H1 (cell line): ENCODE data around the gene LRRC4C. TPM values are rescaled to one million over a fixed set of nuclear protein-coding genes. Genes with fewer than 3 reads are reported as not detected.

ENCODE experiments used
- CBX8 ChIP-seq: fragments of 300-800, 300-1000 bp; sonication (generic); IDR thresholded peaks from 2 replicates; pipeline ENCODE4 v1.7.1; 2016; ENCODE audit warnings: low read depth, low read length, borderline replicate concordance
- CHD7 ChIP-seq: fragments of 300-600 bp; sonication (generic); IDR thresholded peaks from 2 replicates; pipeline ENCODE4 v1.7.1; 2012; ENCODE audit warnings: low read length, moderate library complexity, mild to moderate bottlenecking, inconsistent platforms; ENCODE audit not compliant: insufficient replicate concordance
- JUN ChIP-seq: IDR thresholded peaks from 2 replicates; pipeline ENCODE4 v1.6.1; 2011; ENCODE audit warnings: low read depth, mild to moderate bottlenecking, improper control_type of control experiment, low read length
- KDM1A ChIP-seq: fragments of 200-600, 300-600 bp; sonication (generic); IDR thresholded peaks from 2 replicates; pipeline ENCODE4 v1.7.1; 2016; ENCODE audit warnings: mild to moderate bottlenecking, low read length, borderline replicate concordance
- polyA plus RNA-seq, 7 experiments: library from polyadenylated mRNA; depleted of rRNA in 3 of 7; stranded (reverse) in 5 of 7; unstranded in 2 of 7; fragments of >200 nt in 5 of 7; fragments of 200-250 nt in 2 of 7; gene quantifications; 1 replicate in 5 of 7; 2 replicates in 1 of 7; 4 replicates in 1 of 7; pipeline versions ENCODE4 v1.2.1 to v1.2.3, GENCODE V29; 2011 to 2013; ENCODE audit warnings: missing spikeins in 2 of 7, mixed read lengths in 2 of 7
- total RNA-seq: library from RNA; stranded (reverse); fragmentation: NEBNext Ultra II Directional; extraction: Animal tissue kit (Norgen Biotek cat#: 25700); gene quantifications from 2 replicates; pipeline ENCODE4 v1.2.1, GENCODE V29; 2021

LRRC4C gene
- total and polyA plus RNA-seq, 2 of the 8 experiments (the other 6 are each of a cell fraction or from before 2014, with no cell fraction given) = 0.23 to 2.2 TPM

- TF ChIP-seq CHD7 (no peak), KDM1A (no peak), CBX8 (no peak), JUN (no peak)
Measured at GRCh38 chr11:41398175-41398574, 61.3 kb downstream of the LRRC4C start (continued).
